Neuronal stem cell (in vitro differentiated cells): ENCODE results near the gene MED12L.

Experiments used
- DNase-seq: peaks from one replicate; pipeline ENCODE4 v3.0.0-alpha.2; 2013; ENCODE audit warnings: low spot score
- H2AFZ ChIP-seq: one replicate; pipeline ENCODE4 v1.6.1; 2013; ENCODE audit warnings: mild to moderate bottlenecking, low read length, inconsistent platforms
- H2AK5ac ChIP-seq: 2 replicates; pipeline ENCODE4 v1.6.1; 2013; ENCODE audit warnings: low read depth, mild to moderate bottlenecking, inconsistent platforms, low read length, moderate library complexity, mixed read lengths
- H2BK120ac ChIP-seq: 2 replicates; pipeline ENCODE4 v1.6.1; 2013; ENCODE audit warnings: low read depth, mild to moderate bottlenecking, inconsistent platforms, low read length, moderate library complexity, mixed read lengths
- H2BK12ac ChIP-seq: one replicate; pipeline ENCODE4 v1.6.1; 2013; ENCODE audit warnings: low read length, inconsistent platforms
- H2BK15ac ChIP-seq: 2 replicates; pipeline ENCODE4 v1.6.1; 2013; ENCODE audit warnings: mild to moderate bottlenecking, low read length, inconsistent platforms, mixed read lengths
- H2BK5ac ChIP-seq: one replicate; pipeline ENCODE4 v1.6.1; 2013; ENCODE audit warnings: inconsistent platforms, mild to moderate bottlenecking, low read length, moderate library complexity
- H3K14ac ChIP-seq: one replicate; pipeline ENCODE4 v1.6.1; 2013; ENCODE audit warnings: low read length, inconsistent platforms
- H3K18ac ChIP-seq: 2 replicates; pipeline ENCODE4 v1.6.1; 2013; ENCODE audit warnings: low read length, inconsistent platforms
- H3K23ac ChIP-seq: 2 replicates; pipeline ENCODE4 v1.6.1; 2013; ENCODE audit warnings: low read depth, mild to moderate bottlenecking, mixed read lengths, low read length, inconsistent platforms; ENCODE audit not compliant: poor library complexity
- H3K27ac ChIP-seq: replicated peaks from 3 replicates; pipeline ENCODE4 v1.5.1; 2013; ENCODE audit warnings: low read length, inconsistent platforms
- H3K27me3 ChIP-seq, 3 experiments: 2 replicates each; pipeline ENCODE4 v1.6.1; 2013; ENCODE audit warnings: low read length in 3 of 3, mild to moderate bottlenecking in 2 of 3, inconsistent platforms in 1 of 3, low read depth in 1 of 3, mixed read lengths in 1 of 3, moderate library complexity in 1 of 3; ENCODE audit not compliant: control insufficient read depth in 3 of 3, insufficient read depth in 3 of 3
- H3K36me3 ChIP-seq, 2 donors: replicated peaks in 1 of 2; 2 replicates each; pipeline ENCODE4 v1.6.1; 2013; ENCODE audit warnings: low read length in 2 of 2; ENCODE audit not compliant: control insufficient read depth in 2 of 2, insufficient read depth in 2 of 2
- H3K4ac ChIP-seq: 2 replicates; pipeline ENCODE4 v1.6.1; 2013; ENCODE audit warnings: inconsistent platforms, mild to moderate bottlenecking, low read length, moderate library complexity
- H3K4me1 ChIP-seq, 2 donors: 1 replicate in 1 of 2; 2 replicates in 1 of 2; pipeline ENCODE4 v1.6.1; 2013; ENCODE audit warnings: low read length in 2 of 2, low read depth in 1 of 2; ENCODE audit not compliant: control insufficient read depth in 2 of 2, insufficient read depth in 1 of 2
- H3K4me2 ChIP-seq: one replicate; pipeline ENCODE4 v1.6.1; 2013; ENCODE audit warnings: mild to moderate bottlenecking, low read length, inconsistent platforms; ENCODE audit not compliant: insufficient read depth, poor library complexity, severe bottlenecking
- H3K4me3 ChIP-seq, 2 donors: 2 replicates each; pipeline ENCODE4 v1.5.1; 2013; ENCODE audit warnings: low read length in 2 of 2, mild to moderate bottlenecking in 2 of 2, inconsistent platforms in 1 of 2, moderate library complexity in 1 of 2
- H3K79me1 ChIP-seq: one replicate; pipeline ENCODE4 v1.6.1; 2013; ENCODE audit warnings: low read depth, mild to moderate bottlenecking, inconsistent platforms, low read length, moderate library complexity
- H3K9ac ChIP-seq: one replicate; pipeline ENCODE4 v1.6.1; 2013; ENCODE audit warnings: mild to moderate bottlenecking, low read depth, low read length, inconsistent platforms; ENCODE audit not compliant: poor library complexity
- H3K9me3 ChIP-seq, 2 donors: replicated peaks in 1 of 2; 2 replicates each; pipeline versions ENCODE3 to v1.6.1; 2013; ENCODE audit warnings: low read length in 2 of 2, mild to moderate bottlenecking in 2 of 2, inconsistent platforms in 1 of 2, low read depth in 1 of 2, mixed read lengths in 1 of 2, moderate library complexity in 1 of 2; ENCODE audit not compliant: control insufficient read depth in 2 of 2, insufficient read depth in 1 of 2
- H4K8ac ChIP-seq: one replicate; pipeline ENCODE4 v1.6.1; 2013; ENCODE audit warnings: low read depth, mild to moderate bottlenecking, inconsistent platforms, low read length, moderate library complexity
- H4K91ac ChIP-seq: one replicate; pipeline ENCODE4 v1.6.1; 2013; ENCODE audit warnings: low read length, low read depth, mild to moderate bottlenecking, inconsistent platforms; ENCODE audit not compliant: poor library complexity
- WGBS, 2 donors: extraction: QIAGEN DNeasy Blood & Tissue Kit; methylation state at CpG; one replicate each; pipeline ENCODE4 v1.1.7; 2013; ENCODE audit warnings: missing lambda C conversion rate in 2 of 2, mixed read lengths in 1 of 2; ENCODE audit not compliant: insufficient read length in 2 of 2, insufficient replicate concordance in 1 of 2; ENCODE audit errors: extremely low coverage in 2 of 2; 5-methylcytosine and 5-hydroxymethylcytosine counted together

The MED12L gene

GRCh38 chr3:151347432-151347831, 262.0 kb downstream of the MED12L start:
- Histone ChIP-seq H3K27ac (no peak overlapping the region), H3K4ac (no peak overlapping the region), H4K91ac (no peak overlapping the region), H2BK15ac (no peak overlapping the region), H3K79me1 (no peaks in the 10 kb centered on the region), H3K18ac (no peak overlapping the region), H2BK120ac (no peak overlapping the region), H3K36me3 (no peaks in the 10 kb centered on the region), H2AFZ (peak overlapping the region; percentile 14), H3K4me3 (no peak overlapping the region), H3K4me1 (peaks cover 0 to 4% of the 10 kb centered on the region in 2 donors), H2BK5ac (no peak overlapping the region), H2AK5ac (no peak overlapping the region), H3K9me3 (no peaks in the 10 kb centered on the region), H2BK12ac (no peak overlapping the region), H3K23ac (no peak overlapping the region), H3K4me2 (no peak overlapping the region), H4K8ac (no peak overlapping the region), H3K27me3 (no peaks in the 10 kb centered on the region), H3K14ac (no peak overlapping the region), H3K9ac (no peak overlapping the region)
- DNase-seq = no peak
- WGBS, 2 donors = no CpG with 5 or more reads among the region's 6 CpGs

DNA sequence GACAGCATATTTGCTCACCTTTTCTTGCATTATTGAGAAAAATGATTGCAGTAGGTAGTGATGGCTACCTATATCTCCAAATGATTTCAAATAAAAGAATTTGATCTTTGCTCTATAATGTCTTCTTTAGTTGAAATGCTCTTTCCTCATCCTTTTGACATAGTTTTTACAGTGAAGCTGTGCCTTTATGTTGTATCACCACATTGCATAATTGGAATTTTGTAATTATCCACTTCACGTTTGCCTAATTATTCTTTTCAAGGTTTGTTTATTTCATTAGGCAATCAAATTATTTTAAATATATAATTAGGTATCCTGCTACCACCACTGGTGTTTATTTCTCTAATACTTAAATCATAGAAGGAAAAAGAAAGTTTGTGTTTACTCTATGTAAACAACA, 265.2 kb downstream of the MED12L start:
- H3K4ac ChIP-seq = no peak overlapping the region
- no peak overlapping the region for H4K8ac ChIP-seq
- no peak overlapping the region for H4K91ac ChIP-seq
- H3K4me2 ChIP-seq = no peak overlapping the region
- no peak overlapping the region for H3K18ac ChIP-seq
- peaks cover 0 to 4% of the 10 kb centered on the region in 2 donors for H3K4me1 ChIP-seq
- no peaks in the 10 kb centered on the region for H3K79me1 ChIP-seq
- no peak overlapping the region for H2BK12ac ChIP-seq
- H3K36me3 ChIP-seq = no peaks in the 10 kb centered on the region
- H3K9ac ChIP-seq = no peak overlapping the region
- H3K27ac ChIP-seq = no peak overlapping the region
- no peak overlapping the region for H2BK15ac ChIP-seq
- no peak overlapping the region for H3K4me3 ChIP-seq
- no peak overlapping the region for H2BK120ac ChIP-seq
- H3K23ac ChIP-seq = no peak overlapping the region
- H3K27me3 ChIP-seq = no peaks in the 10 kb centered on the region
- H2BK5ac ChIP-seq = no peak overlapping the region
- no CpG with 5 or more reads among the region's 1 CpG for WGBS, 2 donors
- no peak overlapping the region for H2AFZ ChIP-seq
- H3K9me3 ChIP-seq = no peaks in the 10 kb centered on the region
- H2AK5ac ChIP-seq = no peak overlapping the region
- no peak for DNase-seq
- H3K14ac ChIP-seq = no peak overlapping the region

DNA sequence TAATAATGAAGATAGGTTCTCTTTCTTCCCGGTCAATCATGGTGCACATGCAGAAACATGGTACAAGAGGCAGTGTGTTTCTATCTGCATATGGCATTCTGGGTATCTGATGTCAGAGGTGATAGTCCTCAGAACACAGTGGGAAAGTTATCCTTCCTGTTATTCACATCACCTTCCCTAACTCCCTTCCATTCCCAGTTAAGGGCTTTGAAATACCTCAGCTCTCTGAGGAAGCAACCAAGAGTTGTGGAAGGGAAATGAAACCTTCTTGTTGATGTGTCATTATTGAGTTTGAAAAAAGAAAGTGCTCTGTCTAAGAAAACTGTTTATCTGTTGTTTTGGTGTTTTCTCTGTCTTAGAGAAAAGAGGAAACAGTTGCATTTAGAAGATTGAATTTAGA, 265.8 kb downstream of the MED12L start:
- H3K4ac ChIP-seq = no peak overlapping the region
- no peak overlapping the region for H3K4me2 ChIP-seq
- no peak overlapping the region for H3K23ac ChIP-seq
- H3K36me3 ChIP-seq = peaks cover 0 to 2% of the 10 kb centered on the region in 2 donors
- H3K79me1 ChIP-seq = no peaks in the 10 kb centered on the region
- no peak overlapping the region for H2AFZ ChIP-seq
- DNase-seq = no peak
- no peak overlapping the region for H4K91ac ChIP-seq
- H4K8ac ChIP-seq = no peak overlapping the region
- H2BK5ac ChIP-seq = no peak overlapping the region
- no peak overlapping the region for H2BK15ac ChIP-seq
- no peak overlapping the region for H2BK12ac ChIP-seq
- no peak overlapping the region for H3K9ac ChIP-seq
- H3K27ac ChIP-seq = no peak overlapping the region
- H3K4me3 ChIP-seq = no peak overlapping the region
- H3K4me1 ChIP-seq = peaks cover 0 to 4% of the 10 kb centered on the region in 2 donors
- no peaks in the 10 kb centered on the region for H3K9me3 ChIP-seq
- WGBS, 2 donors = no CpG with 5 or more reads among the region's 1 CpG
- H3K14ac ChIP-seq = no peak overlapping the region
- H2BK120ac ChIP-seq = no peak overlapping the region
- no peak overlapping the region for H2AK5ac ChIP-seq
- H3K27me3 ChIP-seq = no peaks in the 10 kb centered on the region
- no peak overlapping the region for H3K18ac ChIP-seq

- Histone ChIP-seq H3K14ac (no peak overlapping the region), H3K9me3 (no peaks in the 10 kb centered on the region), H2BK5ac (no peak overlapping the region), H3K36me3 (peaks cover 0 to 2% of the 10 kb centered on the region in 2 donors), H3K27ac (no peak overlapping the region), H3K4me1 (peaks cover 0 to 4% of the 10 kb centered on the region in 2 donors), H4K8ac (no peak overlapping the region), H3K18ac (no peak overlapping the region), H3K4me2 (no peak overlapping the region), H2BK15ac (no peak overlapping the region), H2BK12ac (no peak overlapping the region), H3K9ac (no peak overlapping the region), H4K91ac (no peak overlapping the region), H3K23ac (no peak overlapping the region), H3K79me1 (no peaks in the 10 kb centered on the region), H2AFZ (no peak overlapping the region), H2AK5ac (no peak overlapping the region), H3K27me3 (no peaks in the 10 kb centered on the region), H2BK120ac (no peak overlapping the region), H3K4me3 (no peak overlapping the region), H3K4ac (no peak overlapping the region)
- WGBS, 2 donors = no CpG with 5 or more reads among the region's 4 CpGs
- no peak for DNase-seq
Measured at GRCh38 chr3:151351648-151352047, 266.2 kb downstream of the MED12L start.
